ENCODE data around the gene PSMG4.

The PSMG4 gene

DNA sequence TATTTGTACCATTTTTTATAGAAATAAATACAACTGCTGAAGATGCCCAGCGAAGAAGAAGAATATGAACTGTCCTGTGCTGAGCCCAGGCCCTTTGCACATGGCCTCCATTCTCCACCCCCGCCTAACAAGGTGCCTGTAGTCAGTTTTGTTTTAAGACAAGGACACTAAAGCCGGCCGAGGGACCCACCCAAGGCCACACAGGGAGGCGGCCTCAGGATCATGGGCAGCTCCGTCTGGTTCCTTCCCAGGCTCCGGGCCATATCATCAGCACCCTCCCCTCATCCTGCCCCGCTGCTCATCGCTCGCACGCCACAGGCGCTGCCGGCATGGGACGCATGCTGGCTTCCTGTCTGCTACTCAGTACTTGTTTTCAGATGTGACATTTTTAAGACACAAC lies 21.3 kb downstream of the PSMG4 start:
- TF ChIP-seq, protein P1, sequence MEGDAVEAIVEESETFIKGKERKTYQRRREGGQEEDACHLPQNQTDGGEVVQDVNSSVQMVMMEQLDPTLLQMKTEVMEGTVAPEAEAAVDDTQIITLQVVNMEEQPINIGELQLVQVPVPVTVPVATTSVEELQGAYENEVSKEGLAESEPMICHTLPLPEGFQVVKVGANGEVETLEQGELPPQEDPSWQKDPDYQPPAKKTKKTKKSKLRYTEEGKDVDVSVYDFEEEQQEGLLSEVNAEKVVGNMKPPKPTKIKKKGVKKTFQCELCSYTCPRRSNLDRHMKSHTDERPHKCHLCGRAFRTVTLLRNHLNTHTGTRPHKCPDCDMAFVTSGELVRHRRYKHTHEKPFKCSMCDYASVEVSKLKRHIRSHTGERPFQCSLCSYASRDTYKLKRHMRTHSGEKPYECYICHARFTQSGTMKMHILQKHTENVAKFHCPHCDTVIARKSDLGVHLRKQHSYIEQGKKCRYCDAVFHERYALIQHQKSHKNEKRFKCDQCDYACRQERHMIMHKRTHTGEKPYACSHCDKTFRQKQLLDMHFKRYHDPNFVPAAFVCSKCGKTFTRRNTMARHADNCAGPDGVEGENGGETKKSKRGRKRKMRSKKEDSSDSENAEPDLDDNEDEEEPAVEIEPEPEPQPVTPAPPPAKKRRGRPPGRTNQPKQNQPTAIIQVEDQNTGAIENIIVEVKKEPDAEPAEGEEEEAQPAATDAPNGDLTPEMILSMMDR (IDR thresholded peaks at IDR 0.05; ENCODE audit: low read depth, low read length, missing control alignments), result no peak
- DNase-seq (ENCODE audit: extremely low read depth, low read depth), result no peak
- no peak overlapping the region for H3K4me3 ChIP-seq (replicated peaks; ENCODE audit: low read depth, low read length)

DNA sequence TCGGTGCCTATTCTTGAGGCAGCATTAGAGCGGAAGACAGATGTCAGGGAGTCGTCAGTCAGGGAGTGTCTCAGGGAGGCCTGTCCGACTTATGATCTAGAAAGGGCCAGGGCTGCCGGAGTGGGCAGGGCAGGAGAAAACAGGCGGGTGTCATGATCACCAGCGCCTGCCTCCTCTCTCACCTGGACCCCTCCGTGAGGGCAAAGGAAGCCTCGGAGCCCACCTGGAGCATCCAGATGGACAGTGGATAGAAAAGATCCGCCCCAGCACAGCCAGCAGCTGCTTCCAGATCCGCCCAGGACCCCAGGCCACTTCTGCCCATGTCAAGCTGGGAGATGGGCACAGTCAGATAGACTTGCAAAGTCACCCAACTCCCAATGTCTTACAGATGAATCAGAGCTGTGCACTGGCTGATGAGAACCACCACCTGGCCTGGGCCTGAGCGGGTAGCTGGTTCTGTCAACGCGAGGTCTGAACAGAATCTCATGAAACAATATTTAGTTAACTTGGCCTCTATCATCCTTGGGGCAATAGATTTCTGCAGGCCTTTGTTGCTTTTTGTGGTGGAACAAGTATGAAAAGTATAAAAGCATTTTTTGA lies 22.2 kb downstream of the PSMG4 start:
- no peak for DNase-seq (ENCODE audit: extremely low read depth, low read depth)
- H3K4me3 ChIP-seq (replicated peaks; ENCODE audit: low read depth, low read length), result no peak overlapping the region
- TF ChIP-seq, protein P1 (IDR thresholded peaks at IDR 0.05; ENCODE audit: low read depth, low read length, missing control alignments), result no peak

DNA sequence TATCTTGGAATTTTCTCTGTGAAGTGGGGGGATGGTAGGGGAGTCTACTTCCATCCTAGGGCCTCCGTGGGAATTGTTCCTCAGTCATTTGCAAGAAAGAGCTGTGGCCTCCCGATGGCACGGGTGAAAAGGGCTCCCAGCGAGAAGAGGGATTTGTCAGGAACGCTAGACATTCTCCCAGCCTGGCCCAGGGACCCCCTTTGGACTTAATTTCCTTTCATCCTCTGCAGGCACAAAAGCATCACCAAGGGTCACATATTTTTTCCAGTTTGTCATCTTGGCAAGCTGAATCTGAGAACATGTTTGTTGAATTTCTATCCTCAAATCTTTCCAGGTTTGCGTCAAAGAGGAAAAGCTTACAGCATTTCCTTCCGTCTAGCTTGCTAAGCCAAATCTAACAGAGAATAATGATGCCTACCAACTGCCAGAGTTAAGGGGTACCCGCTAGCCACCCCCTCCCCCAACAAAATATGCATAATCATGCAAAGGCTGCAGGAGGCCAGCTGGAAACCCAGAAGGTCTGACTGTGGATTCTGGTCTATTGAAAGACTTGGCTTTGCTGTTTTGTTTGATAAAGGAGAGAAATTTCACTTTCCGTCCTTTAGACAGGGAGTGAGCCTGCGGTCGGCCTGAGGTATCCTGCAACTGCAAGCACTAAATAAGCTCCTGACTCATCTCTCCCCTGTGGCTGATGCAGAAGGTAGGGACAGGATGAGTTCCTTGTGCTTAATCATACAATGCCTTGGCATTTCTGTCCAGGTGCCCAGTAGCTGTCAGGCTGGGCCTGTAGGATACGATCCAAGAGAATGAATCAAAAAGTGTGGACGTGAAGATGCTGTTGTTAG lies 23.1 kb downstream of the PSMG4 start:
- TF ChIP-seq, protein P1 (IDR thresholded peaks at IDR 0.05; ENCODE audit: low read depth, low read length, missing control alignments), result no peak
- H3K4me3 ChIP-seq (replicated peaks; ENCODE audit: low read depth, low read length), result no peak overlapping the region
- DNase-seq (ENCODE audit: extremely low read depth, low read depth), result peak; percentile 19

DNA sequence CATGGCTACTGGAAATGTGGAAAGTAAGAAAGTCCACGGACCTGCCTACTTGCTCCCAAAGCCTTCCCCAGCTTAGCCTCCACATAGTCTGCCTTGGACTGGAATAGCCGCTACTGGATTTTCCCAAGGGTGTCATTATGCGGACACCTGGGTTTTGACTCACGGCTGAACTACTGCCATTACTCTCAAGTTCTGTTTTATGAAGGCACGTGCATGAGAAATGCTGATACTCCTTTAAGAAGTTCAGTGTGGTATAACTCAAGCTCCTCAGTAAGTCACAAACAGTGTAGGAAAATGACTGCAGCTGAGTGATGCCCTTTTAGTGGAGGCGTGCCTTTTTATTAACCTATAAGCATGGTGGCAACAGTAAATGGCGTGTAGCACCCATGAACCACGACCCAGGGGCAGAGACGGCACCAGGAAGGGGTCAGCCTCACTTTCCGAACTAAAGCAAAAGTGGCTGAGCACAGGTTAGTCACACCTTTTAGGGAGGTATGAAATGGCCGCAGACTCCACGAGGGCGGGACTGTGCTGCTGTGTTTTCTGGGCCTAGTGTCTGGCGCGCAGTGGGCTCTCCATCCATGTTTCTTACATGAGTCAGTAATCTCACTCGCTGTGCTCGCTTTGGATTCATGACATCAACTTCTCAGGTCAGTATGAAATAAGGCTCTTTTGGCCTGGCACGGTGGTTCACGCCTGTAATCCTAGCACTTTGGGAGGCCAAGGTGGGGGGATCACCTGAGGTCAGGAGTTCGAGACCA lies 23.9 kb downstream of the PSMG4 start:
- no peak for DNase-seq (ENCODE audit: extremely low read depth, low read depth)
- TF ChIP-seq, protein P1 (IDR thresholded peaks at IDR 0.05; ENCODE audit: low read depth, low read length, missing control alignments), result no peak
- no peak overlapping the region for H3K4me3 ChIP-seq (replicated peaks; ENCODE audit: low read depth, low read length)

DNA sequence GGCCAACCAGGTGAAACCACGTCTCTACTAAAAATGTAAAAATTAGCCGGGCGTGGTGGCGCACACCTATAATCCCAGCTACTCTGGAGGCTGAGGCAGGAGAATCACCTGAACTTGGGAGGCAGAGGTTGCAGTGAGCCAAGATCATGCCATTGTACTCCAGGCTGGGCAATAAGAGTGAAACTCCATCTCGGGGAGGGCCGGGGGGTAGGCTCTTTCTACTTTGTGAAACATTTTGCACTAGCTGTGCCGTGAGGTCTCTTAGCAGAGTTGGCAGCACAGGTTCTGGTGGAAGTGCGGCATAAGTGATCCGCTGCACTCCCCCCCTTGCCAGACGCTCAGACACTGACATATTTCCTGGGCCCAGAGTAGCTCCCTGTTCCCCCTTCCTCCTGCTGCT lies 24.5 kb downstream of the PSMG4 start:
- no peak overlapping the region for H3K4me3 ChIP-seq (replicated peaks; ENCODE audit: low read depth, low read length)
- DNase-seq (ENCODE audit: extremely low read depth, low read depth), result no peak
- TF ChIP-seq, protein P1 (IDR thresholded peaks at IDR 0.05; ENCODE audit: low read depth, low read length, missing control alignments), result no peak

DNA sequence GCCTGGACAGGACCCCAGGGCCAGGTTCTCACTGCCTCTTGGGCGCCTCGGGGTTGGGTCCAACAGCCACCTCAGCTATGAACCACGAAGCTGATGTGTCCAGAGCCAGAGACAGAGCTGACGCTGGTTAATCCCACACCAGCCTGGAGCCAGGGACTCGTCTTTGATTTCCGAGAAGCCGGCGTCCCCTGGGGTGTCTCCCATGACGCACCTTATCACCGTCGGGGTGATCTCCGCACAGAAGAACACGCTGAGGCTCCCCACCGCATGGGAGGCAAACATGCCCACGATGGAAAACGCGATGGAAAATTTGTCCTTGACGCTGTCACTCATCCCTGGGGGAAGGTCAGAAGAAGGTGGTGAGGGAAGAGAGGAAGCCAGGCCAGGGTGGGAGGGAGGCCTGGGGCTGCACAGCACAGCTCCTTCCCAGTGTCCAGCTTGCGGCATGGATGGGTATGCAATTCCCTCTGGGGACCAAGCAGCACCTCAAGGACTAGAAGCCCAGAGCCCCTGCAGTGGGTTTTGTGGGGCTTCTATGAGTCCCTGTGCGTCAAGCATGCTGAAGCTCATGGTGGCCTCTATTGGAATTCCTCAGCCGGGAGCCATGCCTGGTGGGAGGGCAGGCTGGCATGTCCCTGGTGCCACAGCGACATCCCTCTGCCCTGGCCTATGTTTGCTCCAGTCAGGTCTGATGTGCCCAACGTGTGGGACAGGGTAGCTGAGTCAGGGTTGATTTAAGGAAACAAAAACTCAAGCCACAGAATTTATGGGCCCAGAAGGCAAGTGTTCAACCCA lies 25.1 kb downstream of the PSMG4 start:
- H3K4me3 ChIP-seq (replicated peaks; ENCODE audit: low read depth, low read length), result no peak overlapping the region
- TF ChIP-seq, protein P1 (IDR thresholded peaks at IDR 0.05; ENCODE audit: low read depth, low read length, missing control alignments), result no peak
- no peak for DNase-seq (ENCODE audit: extremely low read depth, low read depth)
